Brain microvascular endothelial cell (primary cell): ENCODE measurements around the gene CCDC183.
A peak's percentile ranks its signal among the peaks of the same experiment; 100 is the strongest.

Experiments
- DNase-seq: peaks from one replicate; pipeline ENCODE4 v3.0.0-alpha.2; 2020
- H3K27ac ChIP-seq: fragments of 250-450 bp; sonication (Bioruptor Pico); 2 replicates; pipeline ENCODE4 v1.5.1; 2020; ENCODE audit warnings: mild to moderate bottlenecking, moderate library complexity
- H3K27me3 ChIP-seq: fragments of 250-450 bp; sonication (Bioruptor Pico); replicated peaks from 2 replicates; pipeline ENCODE4 v1.5.1; 2020; ENCODE audit warnings: mild to moderate bottlenecking
- H3K36me3 ChIP-seq: fragments of 250-450 bp; sonication (Bioruptor Pico); replicated peaks from 2 replicates; pipeline ENCODE4 v1.5.1; 2020; ENCODE audit warnings: mild to moderate bottlenecking
- H3K4me3 ChIP-seq: 2 replicates; pipeline ENCODE4 v1.5.1; 2011; ENCODE audit warnings: low read depth, mild to moderate bottlenecking, control low read depth, low read length, moderate library complexity
- in situ Hi-C: cut with HindIII; loops from 2 replicates; pipeline ENCODE4 v1.10.0; 2017; ENCODE audit warnings: low sequenced_read_pairs, low pct_ligation_motif_present
- TF ChIP-seq, protein P1 (sequence below): IDR thresholded peaks from 2 replicates; pipeline ENCODE4 v1.5.1; 2011; ENCODE audit warnings: low read depth, mild to moderate bottlenecking, moderate library complexity, low read length, control low read depth, inconsistent platforms; ENCODE audit errors: missing control alignments

CCDC183 gene

DNA sequence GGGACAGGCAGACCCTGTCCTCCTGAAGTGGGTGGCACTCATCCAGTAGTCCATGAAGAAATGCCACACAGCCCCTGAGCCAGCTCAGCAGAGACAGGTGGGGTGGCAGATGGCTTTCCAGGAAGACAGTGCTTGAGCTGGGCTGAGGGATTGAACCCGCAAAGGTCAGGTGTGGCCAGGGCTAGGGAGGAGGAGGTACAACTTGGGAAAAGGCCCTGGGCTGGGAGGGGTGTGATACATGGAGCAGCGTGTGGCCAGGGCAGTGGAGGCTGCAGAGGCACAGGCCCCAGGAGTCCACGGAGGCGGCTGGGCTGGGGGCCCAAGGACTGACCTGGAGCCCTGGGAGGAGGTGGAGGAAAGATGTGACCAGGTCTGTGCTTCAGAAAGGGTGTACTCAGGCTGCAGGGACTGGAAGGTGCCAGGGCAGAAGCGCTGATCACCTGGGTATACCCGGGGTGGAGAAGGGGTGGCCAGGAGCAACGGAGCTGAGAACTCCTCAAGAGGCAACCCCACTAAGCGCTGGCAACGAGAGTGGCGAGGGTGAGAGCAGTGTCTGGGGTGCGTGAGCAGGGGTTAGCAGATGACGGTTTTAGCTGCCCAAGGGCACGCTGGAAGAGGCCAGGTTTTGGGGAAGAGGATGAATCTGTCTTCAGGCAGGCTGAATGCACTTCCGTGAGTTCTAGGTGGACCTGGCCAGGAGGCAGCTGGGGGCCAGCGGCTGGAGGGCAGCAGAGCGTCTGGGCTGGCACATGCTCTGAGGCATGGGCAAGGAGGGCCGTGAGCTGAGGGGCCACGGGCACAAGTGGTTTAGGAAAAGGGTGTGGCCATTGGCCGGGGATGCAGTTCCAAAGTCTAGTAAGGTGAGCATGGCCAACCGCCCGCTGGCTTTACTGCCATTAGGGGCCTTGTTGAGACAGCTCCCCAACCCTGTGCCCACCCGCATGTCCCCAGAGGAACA, 7.7 kb downstream of the CCDC183 start:
- TF ChIP-seq, protein P1, sequence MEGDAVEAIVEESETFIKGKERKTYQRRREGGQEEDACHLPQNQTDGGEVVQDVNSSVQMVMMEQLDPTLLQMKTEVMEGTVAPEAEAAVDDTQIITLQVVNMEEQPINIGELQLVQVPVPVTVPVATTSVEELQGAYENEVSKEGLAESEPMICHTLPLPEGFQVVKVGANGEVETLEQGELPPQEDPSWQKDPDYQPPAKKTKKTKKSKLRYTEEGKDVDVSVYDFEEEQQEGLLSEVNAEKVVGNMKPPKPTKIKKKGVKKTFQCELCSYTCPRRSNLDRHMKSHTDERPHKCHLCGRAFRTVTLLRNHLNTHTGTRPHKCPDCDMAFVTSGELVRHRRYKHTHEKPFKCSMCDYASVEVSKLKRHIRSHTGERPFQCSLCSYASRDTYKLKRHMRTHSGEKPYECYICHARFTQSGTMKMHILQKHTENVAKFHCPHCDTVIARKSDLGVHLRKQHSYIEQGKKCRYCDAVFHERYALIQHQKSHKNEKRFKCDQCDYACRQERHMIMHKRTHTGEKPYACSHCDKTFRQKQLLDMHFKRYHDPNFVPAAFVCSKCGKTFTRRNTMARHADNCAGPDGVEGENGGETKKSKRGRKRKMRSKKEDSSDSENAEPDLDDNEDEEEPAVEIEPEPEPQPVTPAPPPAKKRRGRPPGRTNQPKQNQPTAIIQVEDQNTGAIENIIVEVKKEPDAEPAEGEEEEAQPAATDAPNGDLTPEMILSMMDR, result no peak
- Histone ChIP-seq H3K36me3 (no peaks in the 10 kb centered on the region), H3K27me3 (peaks cover 2% of the 10 kb centered on the region), H3K4me3 (no peak overlapping the region), H3K27ac (no peak overlapping the region)
- in situ Hi-C loops, result loop anchor here (25.0 kb wide), 1 partner anchor 233 kb away; the partner anchor contains the start of genes ABCA2, FUT7 and NPDC1
- no peak for DNase-seq

DNA sequence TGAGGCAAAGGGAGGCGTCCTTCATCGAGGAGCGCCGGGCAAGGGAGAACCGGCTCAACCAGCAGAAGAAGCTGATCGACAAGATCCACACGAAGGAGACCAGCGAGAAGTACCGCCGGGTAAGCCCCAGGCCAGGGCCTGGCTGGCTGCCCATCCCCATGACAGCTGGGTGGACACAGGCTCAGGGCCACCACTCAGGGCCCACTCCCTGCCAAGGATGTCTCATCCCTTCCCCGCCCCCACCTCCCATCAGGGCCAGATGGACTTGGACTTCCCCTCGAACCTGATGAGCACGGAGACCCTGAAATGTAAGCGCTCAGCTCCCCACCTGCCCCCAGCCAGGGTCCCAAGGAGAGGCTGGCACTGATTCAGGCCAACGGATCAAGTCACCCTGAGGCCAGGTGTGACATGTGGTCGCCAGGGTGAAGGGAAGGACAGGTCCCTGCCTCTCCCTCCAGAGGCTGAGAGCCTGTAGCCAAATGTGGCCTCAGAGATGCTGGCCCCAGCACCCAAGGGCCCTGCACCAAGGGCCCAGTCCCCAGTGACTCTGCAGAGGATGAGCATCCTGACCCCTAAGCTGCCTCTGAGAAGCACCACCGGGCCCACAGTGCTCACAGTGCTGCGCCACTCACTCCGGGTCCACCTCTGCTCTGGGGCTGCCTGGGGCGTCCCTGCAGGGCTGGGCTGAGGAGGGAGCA, 8.5 kb downstream of the CCDC183 start:
- in situ Hi-C loops, result loop anchor here (25.0 kb wide), 1 partner anchor 233 kb away; the partner anchor contains the start of genes ABCA2, FUT7 and NPDC1
- no peak for DNase-seq
- no peak overlapping the region for H3K4me3 ChIP-seq
- no peaks in the 10 kb centered on the region for H3K27me3 ChIP-seq
- no peaks in the 10 kb centered on the region for H3K36me3 ChIP-seq
- TF ChIP-seq, protein P1, result no peak
- H3K27ac ChIP-seq, result no peak overlapping the region

DNA sequence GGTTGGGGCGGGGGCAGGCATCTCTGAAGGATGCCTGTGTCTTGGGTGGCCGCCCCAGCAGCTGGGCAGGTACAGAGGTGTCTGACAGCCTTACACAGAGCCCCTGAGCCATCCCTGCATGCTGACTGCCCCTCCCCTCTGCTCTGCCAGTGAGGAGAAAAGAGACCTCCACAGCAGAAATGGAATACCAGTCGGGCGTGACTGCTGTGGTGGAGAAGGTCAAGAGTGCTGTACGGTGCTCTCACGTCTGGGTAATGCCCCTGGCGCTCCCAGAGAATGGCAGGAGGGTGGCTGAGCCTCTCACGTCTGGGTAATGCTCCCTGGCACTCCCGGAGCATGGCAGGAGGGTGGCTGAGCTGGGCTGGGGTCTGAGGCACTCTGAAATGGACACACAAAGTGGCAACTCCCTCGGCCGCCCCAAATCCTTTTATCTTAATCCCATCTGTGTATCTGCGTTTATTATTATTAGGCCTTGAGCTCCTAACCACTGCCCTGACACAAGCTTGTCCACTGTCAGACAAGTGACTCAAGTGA, 9.1 kb downstream of the CCDC183 start:
- no peaks in the 10 kb centered on the region for H3K27me3 ChIP-seq
- DNase-seq, result no peak
- no peak overlapping the region for H3K4me3 ChIP-seq
- H3K27ac ChIP-seq, result no peak overlapping the region
- no peaks in the 10 kb centered on the region for H3K36me3 ChIP-seq
- in situ Hi-C loops, result loop anchor here (25.0 kb wide), 1 partner anchor 232 kb away; the partner anchor contains the start of genes ABCA2, FUT7 and NPDC1
- TF ChIP-seq, protein P1, result no peak

DNA sequence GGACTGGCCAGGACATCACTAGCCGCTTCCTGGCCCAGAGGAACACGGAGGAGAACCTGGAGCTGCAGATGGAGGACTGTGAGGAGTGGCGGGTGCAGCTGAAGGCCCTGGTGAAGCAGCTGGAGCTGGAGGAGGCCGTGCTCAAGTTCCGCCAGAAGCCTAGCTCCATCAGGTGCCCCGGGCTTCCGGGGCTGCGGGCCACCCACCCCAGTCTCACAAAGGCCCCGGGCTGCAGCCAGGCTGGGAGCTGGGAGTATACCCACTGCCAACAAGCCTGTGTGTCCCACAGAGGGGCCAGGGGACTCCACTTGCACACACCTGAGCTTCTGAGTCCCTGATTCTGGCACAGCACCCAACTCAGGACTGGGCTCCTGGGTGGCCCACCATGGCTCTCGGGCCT, 9.9 kb downstream of the CCDC183 start:
- DNase-seq, result no peak
- in situ Hi-C loops, result loop anchor here (25.0 kb wide), 1 partner anchor 231 kb away; the partner anchor contains the start of genes ABCA2, FUT7 and NPDC1
- H3K36me3 ChIP-seq, result no peaks in the 10 kb centered on the region
- H3K27me3 ChIP-seq, result no peaks in the 10 kb centered on the region
- no peak overlapping the region for H3K27ac ChIP-seq
- H3K4me3 ChIP-seq, result no peak overlapping the region
- TF ChIP-seq, protein P1, result no peak

DNA sequence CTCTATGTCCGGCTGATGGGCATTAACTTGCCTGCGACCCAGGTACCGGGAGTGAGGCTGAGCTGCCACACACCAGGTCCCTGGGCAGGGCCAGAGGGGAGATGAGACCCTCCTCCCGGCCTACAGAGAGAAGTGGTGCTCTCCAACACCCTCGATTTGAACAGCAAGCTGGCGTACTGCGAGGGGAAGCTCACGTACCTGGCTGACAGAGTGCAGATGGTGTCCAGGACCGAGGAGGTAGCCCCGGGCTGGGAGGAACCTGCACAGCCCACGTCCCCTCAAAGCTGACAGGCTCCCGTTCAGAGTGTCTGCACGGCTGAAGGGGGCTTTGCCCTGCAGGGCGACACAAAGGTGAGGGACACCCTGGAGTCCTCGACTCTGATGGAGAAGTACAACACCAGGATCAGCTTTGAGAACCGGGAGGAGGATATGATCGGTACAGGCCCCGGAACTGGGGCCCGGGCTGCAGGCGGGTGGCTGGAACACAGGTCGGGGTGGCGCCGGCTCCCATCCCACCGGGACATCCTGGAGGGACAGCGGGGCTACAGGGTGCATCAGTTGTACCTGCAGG, 10.6 kb downstream of the CCDC183 start:
- DNase-seq, result no peak
- TF ChIP-seq, protein P1, result no peak
- in situ Hi-C loops, result loop anchor here (25.0 kb wide), 1 partner anchor 231 kb away; the partner anchor contains the start of genes ABCA2, FUT7 and NPDC1
- H3K4me3 ChIP-seq, result peak overlapping the region; percentile 81
- no peaks in the 10 kb centered on the region for H3K36me3 ChIP-seq
- H3K27ac ChIP-seq, result no peak overlapping the region
- no peaks in the 10 kb centered on the region for H3K27me3 ChIP-seq
